Endothelial cell of umbilical vein (primary cell): ENCODE measurements around the gene SAMD5.

Source experiments
- EZH2 ChIP-seq: IDR thresholded peaks from 2 replicates; pipeline ENCODE4 v1.6.1; 2012; ENCODE audit warnings: borderline replicate concordance, low read depth, mild to moderate bottlenecking, moderate library complexity, low read length, inconsistent platforms; ENCODE audit not compliant: severe bottlenecking
- FOS ChIP-seq: IDR thresholded peaks from 2 replicates; pipeline ENCODE4 v1.6.1; 2011; ENCODE audit warnings: mild to moderate bottlenecking, low read length, moderate library complexity, borderline replicate concordance; ENCODE audit not compliant: insufficient read depth
- JUN ChIP-seq: IDR thresholded peaks from 2 replicates; pipeline ENCODE4 v1.6.1; 2011; ENCODE audit warnings: borderline replicate concordance, low read depth; ENCODE audit not compliant: insufficient read length, insufficient read depth
- MYC ChIP-seq: IDR thresholded peaks from one replicate; pipeline ENCODE4 v1.6.1; 2011; ENCODE audit warnings: mild to moderate bottlenecking, low read depth, low read length
- POLR2A ChIP-seq: IDR thresholded peaks from 2 replicates; pipeline ENCODE4 v1.6.1; 2012; ENCODE audit warnings: low read depth, mild to moderate bottlenecking, control low read depth, low read length
- POLR2AphosphoS5 ChIP-seq: IDR thresholded peaks from 2 replicates; pipeline ENCODE4 v1.6.1; 2012; ENCODE audit warnings: low read depth, mild to moderate bottlenecking, control low read depth, low read length, moderate library complexity; ENCODE audit not compliant: insufficient read depth
- TF ChIP-seq, protein P1 (sequence below), 2 donors: IDR thresholded peaks; 1 replicate in 1 of 2; 2 replicates in 1 of 2; pipeline ENCODE4 v1.5.1; 2011; ENCODE audit warnings: low read length in 2 of 2, mild to moderate bottlenecking in 2 of 2, moderate library complexity in 2 of 2, control low read depth in 1 of 2, inconsistent platforms in 1 of 2, low read depth in 1 of 2; ENCODE audit not compliant: insufficient read depth in 1 of 2; ENCODE audit errors: extremely low read depth in 1 of 2
- TF ChIP-seq, protein P2 (sequence below): IDR thresholded peaks from 2 replicates; pipeline ENCODE4 v1.6.1; 2011; ENCODE audit not compliant: insufficient read depth, insufficient read length

DNA sequence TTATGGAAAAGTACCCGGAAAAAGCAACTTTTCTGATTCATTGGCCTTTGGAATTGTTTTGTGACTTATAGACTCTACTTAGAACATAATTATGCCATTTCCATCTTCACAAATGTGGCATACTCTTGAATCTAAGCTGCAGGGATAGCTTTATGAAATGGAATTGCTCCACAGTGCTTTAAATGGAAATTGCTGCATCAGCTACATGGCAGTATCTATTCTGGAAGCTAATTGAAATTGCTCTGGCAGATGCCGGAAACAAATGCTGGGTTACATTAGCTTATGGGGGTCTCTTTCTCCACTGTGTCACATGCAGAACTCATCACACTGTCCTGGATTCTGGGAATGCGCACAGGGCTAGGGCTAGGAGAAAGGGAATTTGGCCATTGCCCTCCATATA is 108.9 kb downstream of the SAMD5 start:
- TF ChIP-seq EZH2: no peak
- TF ChIP-seq, protein P1, sequence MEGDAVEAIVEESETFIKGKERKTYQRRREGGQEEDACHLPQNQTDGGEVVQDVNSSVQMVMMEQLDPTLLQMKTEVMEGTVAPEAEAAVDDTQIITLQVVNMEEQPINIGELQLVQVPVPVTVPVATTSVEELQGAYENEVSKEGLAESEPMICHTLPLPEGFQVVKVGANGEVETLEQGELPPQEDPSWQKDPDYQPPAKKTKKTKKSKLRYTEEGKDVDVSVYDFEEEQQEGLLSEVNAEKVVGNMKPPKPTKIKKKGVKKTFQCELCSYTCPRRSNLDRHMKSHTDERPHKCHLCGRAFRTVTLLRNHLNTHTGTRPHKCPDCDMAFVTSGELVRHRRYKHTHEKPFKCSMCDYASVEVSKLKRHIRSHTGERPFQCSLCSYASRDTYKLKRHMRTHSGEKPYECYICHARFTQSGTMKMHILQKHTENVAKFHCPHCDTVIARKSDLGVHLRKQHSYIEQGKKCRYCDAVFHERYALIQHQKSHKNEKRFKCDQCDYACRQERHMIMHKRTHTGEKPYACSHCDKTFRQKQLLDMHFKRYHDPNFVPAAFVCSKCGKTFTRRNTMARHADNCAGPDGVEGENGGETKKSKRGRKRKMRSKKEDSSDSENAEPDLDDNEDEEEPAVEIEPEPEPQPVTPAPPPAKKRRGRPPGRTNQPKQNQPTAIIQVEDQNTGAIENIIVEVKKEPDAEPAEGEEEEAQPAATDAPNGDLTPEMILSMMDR (IDR thresholded peaks at IDR 0.05; ENCODE audit: extremely low read depth in 1 of 2, insufficient read depth in 1 of 2, low read depth in 1 of 2, low read length in 2 of 2): no peak
- TF ChIP-seq POLR2AphosphoS5: no peak
- TF ChIP-seq POLR2A: no peak
- TF ChIP-seq JUN: no peak
- TF ChIP-seq, protein P2, sequence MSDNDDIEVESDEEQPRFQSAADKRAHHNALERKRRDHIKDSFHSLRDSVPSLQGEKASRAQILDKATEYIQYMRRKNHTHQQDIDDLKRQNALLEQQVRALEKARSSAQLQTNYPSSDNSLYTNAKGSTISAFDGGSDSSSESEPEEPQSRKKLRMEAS: no peak
- no peak for TF ChIP-seq MYC
- no peak for TF ChIP-seq FOS
